Measurements from ENCODE around the gene SPAG4.

SPAG4 gene

GRCh38 chr20:35651958-35652357 lies 36.3 kb downstream of the SPAG4 start:
- DNase-seq (ENCODE audit: low read depth) = no peak
- in situ Hi-C loops (cut with HindIII; ENCODE audit: low sequenced_read_pairs) = no loop called here
- no peak overlapping the region for H3K4me3 ChIP-seq (ENCODE audit: low read depth, low read length)
- TF ChIP-seq CTCF (IDR thresholded peaks at IDR 0.05; ENCODE audit: low read depth, low read length, missing control alignments) = no peak

GRCh38 chr20:35652641-35653429 lies 37.2 kb downstream of the SPAG4 start:
- no peak overlapping the region for H3K4me3 ChIP-seq (ENCODE audit: low read depth, low read length)
- DNase-seq (ENCODE audit: low read depth) = no peak
- in situ Hi-C loops (cut with HindIII; ENCODE audit: low sequenced_read_pairs) = no loop called here
- no peak for TF ChIP-seq CTCF (IDR thresholded peaks at IDR 0.05; ENCODE audit: low read depth, low read length, missing control alignments)

- H3K4me3 ChIP-seq (ENCODE audit: low read depth, low read length) = no peak overlapping the region
- TF ChIP-seq CTCF (IDR thresholded peaks at IDR 0.05; ENCODE audit: low read depth, low read length, missing control alignments) = no peak
- no peak for DNase-seq (ENCODE audit: low read depth)
- in situ Hi-C loops (cut with HindIII; ENCODE audit: low sequenced_read_pairs) = no loop called here
Measured at GRCh38 chr20:35653430-35653734, 37.8 kb downstream of the SPAG4 start.

GRCh38 chr20:35653893-35654292 lies 38.3 kb downstream of the SPAG4 start:
- TF ChIP-seq CTCF (IDR thresholded peaks at IDR 0.05; ENCODE audit: low read depth, low read length, missing control alignments) = no peak
- H3K4me3 ChIP-seq (ENCODE audit: low read depth, low read length) = no peak overlapping the region
- DNase-seq (ENCODE audit: low read depth) = no peak
- in situ Hi-C loops (cut with HindIII; ENCODE audit: low sequenced_read_pairs) = no loop called here

- DNase-seq (ENCODE audit: low read depth) = no peak
- in situ Hi-C loops (cut with HindIII; ENCODE audit: low sequenced_read_pairs) = no loop called here
- no peak overlapping the region for H3K4me3 ChIP-seq (ENCODE audit: low read depth, low read length)
- TF ChIP-seq CTCF (IDR thresholded peaks at IDR 0.05; ENCODE audit: low read depth, low read length, missing control alignments) = no peak
Measured at GRCh38 chr20:35654415-35654814, 38.8 kb downstream of the SPAG4 start.

GRCh38 chr20:35657271-35657670 lies 41.6 kb downstream of the SPAG4 start:
- DNase-seq (ENCODE audit: low read depth) = no peak
- H3K4me3 ChIP-seq (ENCODE audit: low read depth, low read length) = no peak overlapping the region
- in situ Hi-C loops (cut with HindIII; ENCODE audit: low sequenced_read_pairs) = no loop called here
- no peak for TF ChIP-seq CTCF (IDR thresholded peaks at IDR 0.05; ENCODE audit: low read depth, low read length, missing control alignments)
